ENCODE data around the gene APH1B.

Gene APH1B

DNA sequence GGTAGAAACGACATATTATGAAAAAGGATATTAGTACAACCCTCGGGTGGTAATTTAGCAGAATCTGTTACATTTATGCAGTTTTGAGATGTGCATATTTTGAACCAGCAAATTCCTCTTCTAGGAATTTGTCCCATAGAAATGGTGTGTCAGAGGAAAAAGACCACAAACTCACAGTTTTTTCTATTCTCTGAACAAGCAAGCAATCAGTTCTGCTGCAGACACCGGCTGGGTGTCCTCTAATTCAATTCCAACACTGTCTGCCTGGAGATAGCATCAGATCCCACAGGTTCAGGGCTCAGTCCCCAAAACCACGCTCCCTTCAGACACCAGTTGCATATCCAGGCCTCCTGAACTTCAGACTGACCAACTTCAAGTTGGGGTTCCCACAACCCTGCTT is 36.4 kb downstream of the APH1B start:
- no peak for TF ChIP-seq ZNF707 (tag by site-specific recombination; IDR thresholded peaks at IDR 0.05)
- TF ChIP-seq ZNF664 (tag by site-specific recombination; IDR thresholded peaks at IDR 0.05) = no peak
- TF ChIP-seq ZBTB17 (tag by site-specific recombination; IDR thresholded peaks at IDR 0.05) = no peak
- TF ChIP-seq ZNF654 (tag by site-specific recombination; IDR thresholded peaks at IDR 0.05; ENCODE audit: low read depth) = no peak
- TF ChIP-seq ZNF776 (tag by site-specific recombination; IDR thresholded peaks at IDR 0.05; ENCODE audit: borderline replicate concordance) = no peak
- no peak for TF ChIP-seq ZNF837 (tag by site-specific recombination; IDR thresholded peaks at IDR 0.05)
- TF ChIP-seq WT1 (tag by site-specific recombination; IDR thresholded peaks at IDR 0.05) = no peak
- TF ChIP-seq ZNF311 (tag by site-specific recombination; IDR thresholded peaks at IDR 0.05; ENCODE audit: borderline replicate concordance) = no peak
- no peak for TF ChIP-seq ZNF157 (tag by site-specific recombination; IDR thresholded peaks at IDR 0.05)
- TF ChIP-seq TCF7L2 (IDR thresholded peaks at IDR 0.05; ENCODE audit: borderline replicate concordance, low read depth, low read length) = no peak
- TF ChIP-seq ZNF2 (tag by site-specific recombination; IDR thresholded peaks at IDR 0.05) = no peak
- TF ChIP-seq ZNF292 (tag by site-specific recombination; IDR thresholded peaks at IDR 0.05; ENCODE audit: borderline replicate concordance, low read depth) = no peak
- no peak for TF ChIP-seq ZSCAN23 (tag by site-specific recombination; IDR thresholded peaks at IDR 0.05)
- TF ChIP-seq MYNN (tag by site-specific recombination; IDR thresholded peaks at IDR 0.05; ENCODE audit: borderline replicate concordance) = no peak
- ChIA-PET POLR2A (no interaction called here), CTCF (no interaction called here)
- Histone ChIP-seq H3K4me3 (ENCODE audit: low read depth, low read length) (no peak overlapping the region), H3K4me1 (ENCODE audit: control insufficient read depth, insufficient read depth, low read length) (no peaks in the 10 kb centered on the region), H3K9me3 (ENCODE audit: control insufficient read depth, insufficient read depth, low read depth, low read length) (no peaks in the 10 kb centered on the region), H3K36me3 (ENCODE audit: control insufficient read depth in 2 of 2, insufficient read depth in 1 of 2, low read length in 2 of 2) (no peaks in the 10 kb centered on the region), H3K27ac (ENCODE audit: extremely low read depth, low read depth, low read length) (no peak overlapping the region)

GRCh38 chr15:63314409-63314808 is 37.0 kb downstream of the APH1B start:
- TF ChIP-seq ZNF266 (tag by site-specific recombination; IDR thresholded peaks at IDR 0.05; ENCODE audit: low read depth) (no peak), ZNF350 (tag by site-specific recombination; IDR thresholded peaks at IDR 0.05) (no peak), ZNF302 (tag by site-specific recombination; IDR thresholded peaks at IDR 0.05; ENCODE audit: low read depth) (no peak), ZSCAN5A (tag by site-specific recombination; IDR thresholded peaks at IDR 0.05) (no peak), ZBTB48 (tag by site-specific recombination; IDR thresholded peaks at IDR 0.05) (peak; percentile 66; the same call in 1 of the 2 replicates), ZNF155 (tag by site-specific recombination; IDR thresholded peaks at IDR 0.05) (no peak), ZNF114 (tag by site-specific recombination; IDR thresholded peaks at IDR 0.05) (no peak), ZNF211 (tag by site-specific recombination; IDR thresholded peaks at IDR 0.05; ENCODE audit: low read depth) (no peak), AEBP2 (tag by site-specific recombination; IDR thresholded peaks at IDR 0.05; ENCODE audit: borderline replicate concordance) (no peak)
- Histone ChIP-seq H3K9me3 (ENCODE audit: control insufficient read depth, insufficient read depth, low read depth, low read length) (no peaks in the 10 kb centered on the region), H3K4me1 (ENCODE audit: control insufficient read depth, insufficient read depth, low read length) (no peaks in the 10 kb centered on the region), H3K36me3 (ENCODE audit: control insufficient read depth in 2 of 2, insufficient read depth in 1 of 2, low read length in 2 of 2) (no peaks in the 10 kb centered on the region), H3K4me3 (ENCODE audit: low read depth, low read length) (no peak overlapping the region), H3K27ac (ENCODE audit: extremely low read depth, low read depth, low read length) (no peak overlapping the region)
- POLR2A ChIA-PET = no interaction called here
- CTCF ChIA-PET = no interaction called here
